Cardiac muscle cell (in vitro differentiated cells and primary cell): ENCODE measurements around the gene IL1RAPL2. TPM values are rescaled to one million over a fixed set of nuclear protein-coding genes. Genes with fewer than 3 reads are reported as not detected.
A peak's percentile ranks its signal among the peaks of the same experiment; 100 is the strongest.

Experiments used
- DNase-seq, 2 donors: peaks; one replicate each; pipeline versions ENCODE4 v3.0.0 to v3.0.0-alpha.2; 2010 to 2017; ENCODE audit warnings: low read depth in 1 of 2, low spot score in 1 of 2
- H3K27ac ChIP-seq: fragments of 200-600 bp; sonication (generic); 2 replicates; pipeline ENCODE4 v1.5.1; 2016
- H3K27me3 ChIP-seq: fragments of 200-600 bp; sonication (generic); 2 replicates; pipeline ENCODE4 v1.6.0; 2016; ENCODE audit warnings: control low read depth
- H3K36me3 ChIP-seq: fragments of 200-600 bp; sonication (generic); 2 replicates; pipeline ENCODE4 v1.5.1; 2016; ENCODE audit warnings: control low read depth
- H3K4me1 ChIP-seq: fragments of 200-600 bp; sonication (generic); 2 replicates; pipeline ENCODE4 v1.8.1; 2017; ENCODE audit warnings: low read depth, mild to moderate bottlenecking, mixed run types
- H3K4me3 ChIP-seq: fragments of 200-600 bp; sonication (generic); 2 replicates; pipeline ENCODE4 v1.5.1; 2016; ENCODE audit warnings: mild to moderate bottlenecking
- H3K9me3 ChIP-seq: fragments of 200-600 bp; sonication (generic); 2 replicates; pipeline ENCODE4 v1.5.1; 2017; ENCODE audit warnings: low read depth, mild to moderate bottlenecking, control low read depth
- polyA plus RNA-seq: library from polyadenylated mRNA; unstranded; fragments of >200 nt; fragmentation: Nextera tagmentation; extraction: Ambion mirVana; gene quantifications from 2 replicates; pipeline ENCODE4 v1.2.1, GENCODE V29; 2016
- total RNA-seq: library from RNA; depleted of rRNA; stranded (reverse); fragments of >200 nt; gene quantifications from 2 replicates; pipeline ENCODE4 v1.2.3, GENCODE V29; 2016
- TF ChIP-seq, protein P1 (sequence below): IDR thresholded peaks from 2 replicates; pipeline ENCODE4 v1.5.1; 2012; ENCODE audit warnings: low read depth, mild to moderate bottlenecking, low read length

The IL1RAPL2 gene
- total and polyA plus RNA-seq, 2 experiments from 2014 or later: not detected

- Histone ChIP-seq H3K4me3 (no peak overlapping the region), H3K27me3 (no peaks in the 10 kb centered on the region), H3K4me1 (peaks cover under 1% of the 10 kb centered on the region), H3K36me3 (no peaks in the 10 kb centered on the region), H3K9me3 (no peaks in the 10 kb centered on the region), H3K27ac (no peak overlapping the region)
- TF ChIP-seq, protein P1, sequence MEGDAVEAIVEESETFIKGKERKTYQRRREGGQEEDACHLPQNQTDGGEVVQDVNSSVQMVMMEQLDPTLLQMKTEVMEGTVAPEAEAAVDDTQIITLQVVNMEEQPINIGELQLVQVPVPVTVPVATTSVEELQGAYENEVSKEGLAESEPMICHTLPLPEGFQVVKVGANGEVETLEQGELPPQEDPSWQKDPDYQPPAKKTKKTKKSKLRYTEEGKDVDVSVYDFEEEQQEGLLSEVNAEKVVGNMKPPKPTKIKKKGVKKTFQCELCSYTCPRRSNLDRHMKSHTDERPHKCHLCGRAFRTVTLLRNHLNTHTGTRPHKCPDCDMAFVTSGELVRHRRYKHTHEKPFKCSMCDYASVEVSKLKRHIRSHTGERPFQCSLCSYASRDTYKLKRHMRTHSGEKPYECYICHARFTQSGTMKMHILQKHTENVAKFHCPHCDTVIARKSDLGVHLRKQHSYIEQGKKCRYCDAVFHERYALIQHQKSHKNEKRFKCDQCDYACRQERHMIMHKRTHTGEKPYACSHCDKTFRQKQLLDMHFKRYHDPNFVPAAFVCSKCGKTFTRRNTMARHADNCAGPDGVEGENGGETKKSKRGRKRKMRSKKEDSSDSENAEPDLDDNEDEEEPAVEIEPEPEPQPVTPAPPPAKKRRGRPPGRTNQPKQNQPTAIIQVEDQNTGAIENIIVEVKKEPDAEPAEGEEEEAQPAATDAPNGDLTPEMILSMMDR: no peak
- DNase-seq: no peak
Measured at GRCh38 chrX:105475801-105476200, 909.8 kb downstream of the IL1RAPL2 start.

DNA sequence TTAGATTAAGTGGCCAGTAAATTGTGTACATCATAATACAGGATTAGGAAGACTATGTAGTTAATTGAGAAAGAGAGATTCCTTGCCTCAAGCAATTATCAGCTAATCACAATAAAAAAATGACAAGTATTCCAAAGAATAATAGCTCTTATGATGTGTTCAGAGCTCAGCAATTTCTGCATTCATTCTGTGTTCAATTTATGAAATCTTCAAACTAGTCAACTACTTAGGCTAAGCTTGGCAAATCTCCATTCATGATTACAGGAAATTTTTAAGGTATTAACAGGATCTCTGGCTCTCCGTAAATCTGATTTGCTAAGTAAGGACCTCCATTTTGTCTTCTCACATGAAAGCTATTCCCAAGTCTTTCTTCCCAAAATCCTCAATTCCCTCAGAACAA, 911.4 kb downstream of the IL1RAPL2 start:
- TF ChIP-seq, protein P1: no peak
- Histone ChIP-seq H3K36me3 (no peaks in the 10 kb centered on the region), H3K4me3 (no peak overlapping the region), H3K27ac (no peak overlapping the region), H3K4me1 (peaks cover 5% of the 10 kb centered on the region), H3K9me3 (no peaks in the 10 kb centered on the region), H3K27me3 (no peaks in the 10 kb centered on the region)
- no peak for DNase-seq

- Histone ChIP-seq H3K4me3 (no peak overlapping the region), H3K27ac (no peak overlapping the region), H3K36me3 (no peaks in the 10 kb centered on the region), H3K27me3 (no peaks in the 10 kb centered on the region), H3K4me1 (peaks cover 5% of the 10 kb centered on the region), H3K9me3 (no peaks in the 10 kb centered on the region)
- TF ChIP-seq, protein P1: no peak
- peak in 1 of 2 donors; percentile 63 for DNase-seq
Measured at GRCh38 chrX:105480646-105481310, 914.8 kb downstream of the IL1RAPL2 start.

DNA sequence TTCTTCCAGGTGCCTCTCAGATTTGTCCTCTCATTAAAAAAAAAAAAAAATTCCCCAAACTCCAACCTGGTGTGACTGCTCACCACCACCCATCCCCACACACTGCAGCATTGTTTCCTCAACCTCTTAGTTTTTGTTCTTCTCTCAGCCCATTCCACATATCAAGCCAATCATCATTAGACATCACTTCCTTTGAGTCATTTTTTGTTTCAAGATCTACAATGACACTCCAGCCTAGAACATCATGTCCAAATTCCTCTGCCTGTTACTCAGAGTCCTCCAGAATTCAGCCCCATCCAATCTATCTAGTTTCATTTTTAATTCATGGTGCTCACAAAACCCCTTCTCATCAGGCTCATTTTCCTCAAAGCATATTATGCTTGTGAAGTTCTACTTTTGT, 917.0 kb downstream of the IL1RAPL2 start:
- TF ChIP-seq, protein P1: no peak
- Histone ChIP-seq H3K9me3 (no peaks in the 10 kb centered on the region), H3K4me3 (no peak overlapping the region)

GRCh38 chrX:105488716-105489115, 922.7 kb downstream of the IL1RAPL2 start:
- Histone ChIP-seq H3K4me1 (no peaks in the 10 kb centered on the region), H3K27ac (no peak overlapping the region), H3K9me3 (no peaks in the 10 kb centered on the region), H3K27me3 (no peaks in the 10 kb centered on the region), H3K36me3 (no peaks in the 10 kb centered on the region), H3K4me3 (no peak overlapping the region)
- TF ChIP-seq, protein P1: no peak
- peak in 1 of 2 donors; percentile 7 for DNase-seq

More for the DNA sequence above, 917.0 kb downstream of the IL1RAPL2 start:
- DNase-seq: peak in 1 of 2 donors; percentile 63
- Histone ChIP-seq H3K4me1 (peaks cover 5% of the 10 kb centered on the region), H3K27me3 (no peaks in the 10 kb centered on the region), H3K27ac (no peak overlapping the region), H3K36me3 (no peaks in the 10 kb centered on the region)
